A549 (cell line): ENCODE data around the gene SPAG4. TPM values are rescaled to one million over a fixed set of nuclear protein-coding genes. Genes with fewer than 3 reads are reported as not detected.
A peak's percentile ranks its signal among the peaks of the same experiment; 100 is the strongest.

Source experiments
- ATAC-seq, 2 experiments: fragments of 200-7000 bp in 1 of 2; fragments of >200 bp in 1 of 2; cut with Nextera tagmentation in 1 of 2; cut with Tn5 transposase in 1 of 2; 3 replicates each; pipeline versions ENCODE4 v1.8.0 to v1.9.1; 2018 to 2020; ENCODE audit warnings: mild to moderate bottlenecking in 1 of 2, moderate library complexity in 1 of 2
- CTCF ChIA-PET: fragments of 300-600 bp; sonication (Branson Sonifier 250); formaldehyde crosslinking; extraction: SDS; loops from one replicate; lab custom pipeline; 2021; ENCODE audit warnings: antibody characterized with exemption, inconsistent platforms; lab: Yijun Ruan, JAX
- POLR2A ChIA-PET: fragments of 350-600 bp; formaldehyde crosslinking; extraction: SDS; loops from one replicate; lab custom pipeline; 2021; ENCODE audit warnings: antibody characterized with exemption, inconsistent platforms; lab: Yijun Ruan, JAX
- DNase-seq, 2 experiments: peaks; one replicate each; pipeline versions ENCODE4 v3.0.0 to v3.0.0-alpha.2; 2011 to 2016; ENCODE audit warnings: low read depth in 1 of 2, low spot score in 1 of 2
- FAIRE-seq: peaks from 2 replicates; lab custom pipeline; 2011; peaks lifted over from hg19 to GRCh38; lab: Jason Lieb, UNC
- H3K27ac ChIP-seq, 2 experiments: fragments of >200 bp; sonication (Bioruptor Twin); formaldehyde crosslinking; 3 replicates each; pipeline ENCODE4 v1.5.1; 2016 to 2017
- H3K4me1 ChIP-seq: fragments of >200 bp; sonication (Bioruptor Twin); formaldehyde crosslinking; 3 replicates; pipeline ENCODE4 v1.6.1; 2016
- H3K4me2 ChIP-seq: fragments of >200 bp; sonication (Bioruptor Twin); formaldehyde crosslinking; 3 replicates; pipeline ENCODE4 v1.6.1; 2016
- H3K4me3 ChIP-seq: fragments of >200 bp; sonication (Bioruptor Twin); formaldehyde crosslinking; 3 replicates; pipeline ENCODE4 v1.5.1; 2016
- H3K9me3 ChIP-seq: fragments of >200 bp; sonication (Bioruptor Twin); formaldehyde crosslinking; 3 replicates; pipeline ENCODE4 v1.6.1; 2016
- BHLHE40 ChIP-seq: IDR thresholded peaks from 2 replicates; pipeline ENCODE4 v1.6.1; 2012; ENCODE audit warnings: low read depth, low read length, inconsistent platforms
- CBX8 ChIP-seq: fragments of 200-600 bp; sonication (generic); IDR thresholded peaks from 2 replicates; pipeline ENCODE4 v1.6.1; 2016
- CEBPB ChIP-seq, 2 experiments: fragments of >200 bp in 1 of 2; sonication (Bioruptor Twin) in 1 of 2; formaldehyde crosslinking in 1 of 2; IDR thresholded peaks; 2 replicates each; pipeline ENCODE4 v1.6.1; 2012 to 2016
- CHD2 ChIP-seq: fragments of 150-350 bp; IDR thresholded peaks from 2 replicates; pipeline ENCODE4 v1.6.1; 2014; ENCODE audit warnings: low read length; ENCODE audit not compliant: partially characterized antibody
- EHF ChIP-seq: fragments of 250-450 bp; sonication (Bioruptor Pico); IDR thresholded peaks from 2 replicates; pipeline ENCODE4 v1.5.0; 2020; ENCODE audit warnings: mild to moderate bottlenecking
- EHMT2 ChIP-seq: fragments of 200-600 bp; sonication (generic); IDR thresholded peaks from 2 replicates; pipeline ENCODE4 v1.6.1; 2016; ENCODE audit warnings: antibody characterized with exemption, low read depth, mild to moderate bottlenecking, moderate library complexity
- ESRRA ChIP-seq: fragments of 150-350 bp; IDR thresholded peaks from 2 replicates; pipeline ENCODE4 v1.6.1; 2014; ENCODE audit warnings: mild to moderate bottlenecking, low read length, borderline replicate concordance
- FOSB ChIP-seq: fragments of 250-450 bp; sonication (Bioruptor Pico); IDR thresholded peaks from 2 replicates; pipeline ENCODE4 v1.5.0; 2020; ENCODE audit warnings: mild to moderate bottlenecking, moderate library complexity
- FOXS1 ChIP-seq: fragments of 250-450 bp; sonication (Bioruptor Pico); IDR thresholded peaks from 2 replicates; pipeline ENCODE4 v1.5.0; 2020; ENCODE audit warnings: mild to moderate bottlenecking, moderate library complexity
- HDAC2 ChIP-seq: fragments of 200-600 bp; sonication (generic); IDR thresholded peaks from 2 replicates; pipeline ENCODE4 v1.6.1; 2016
- HEYL ChIP-seq: fragments of 250-450 bp; sonication (Bioruptor Pico); IDR thresholded peaks from 2 replicates; pipeline ENCODE4 v1.8.0; 2021; ENCODE audit warnings: mild to moderate bottlenecking, moderate library complexity
- HOXA7 ChIP-seq: fragments of 250-450 bp; sonication (Bioruptor Pico); IDR thresholded peaks from 2 replicates; pipeline ENCODE4 v1.5.0; 2020; ENCODE audit warnings: mild to moderate bottlenecking, moderate library complexity
- HOXB13 ChIP-seq: fragments of 250-450 bp; sonication (Bioruptor Pico); IDR thresholded peaks from 2 replicates; pipeline ENCODE4 v1.5.0; 2020; ENCODE audit warnings: low read depth, mild to moderate bottlenecking, moderate library complexity
- JUN ChIP-seq, 2 experiments: fragments of >200 bp; sonication (Bioruptor Twin); formaldehyde crosslinking; IDR thresholded peaks; 2 replicates in 1 of 2; 3 replicates in 1 of 2; pipeline ENCODE4 v1.6.1; 2016 to 2017
- JUNB ChIP-seq: fragments of >200 bp; sonication (Bioruptor Twin); formaldehyde crosslinking; IDR thresholded peaks from 2 replicates; pipeline ENCODE4 v1.6.1; 2016
- KDM1A ChIP-seq: fragments of 200-600 bp; sonication (generic); IDR thresholded peaks from 2 replicates; pipeline ENCODE4 v1.6.1; 2016; ENCODE audit warnings: low read depth, mild to moderate bottlenecking
- MAFK ChIP-seq: fragments of 450-650 bp; IDR thresholded peaks from 2 replicates; pipeline ENCODE4 v1.6.1; 2014; ENCODE audit not compliant: partially characterized antibody
- MAZ ChIP-seq: fragments of 150-350 bp; IDR thresholded peaks from 2 replicates; pipeline ENCODE4 v1.6.1; 2014; ENCODE audit warnings: antibody characterized with exemption, low read depth, low read length, borderline replicate concordance
- NFE2L2 ChIP-seq: fragments of 150-350 bp; conservative IDR thresholded peaks from 2 replicates; pipeline ENCODE4 v1.6.1; 2014; ENCODE audit warnings: low read length
- NR3C1 ChIP-seq: fragments of >200 bp; sonication (Bioruptor Twin); formaldehyde crosslinking; IDR thresholded peaks from 3 replicates; pipeline ENCODE4 v1.6.1; 2017
- PHF8 ChIP-seq: fragments of 200-600 bp; sonication (generic); IDR thresholded peaks from 2 replicates; pipeline ENCODE4 v1.6.1; 2016; ENCODE audit warnings: low read depth, mild to moderate bottlenecking, antibody characterized with exemption, moderate library complexity, borderline replicate concordance
- RARB ChIP-seq: fragments of 250-450 bp; sonication (Bioruptor Pico); IDR thresholded peaks from 2 replicates; pipeline ENCODE4 v1.8.0; 2021; ENCODE audit warnings: mild to moderate bottlenecking, moderate library complexity
- RFX5 ChIP-seq: fragments of 450-650 bp; IDR thresholded peaks from 2 replicates; pipeline ENCODE4 v1.7.1; 2014; ENCODE audit warnings: antibody characterized with exemption, mild to moderate bottlenecking, moderate library complexity
- RNF2 ChIP-seq: fragments of 200-600 bp; sonication (generic); IDR thresholded peaks from 2 replicates; pipeline ENCODE4 v1.6.1; 2016; ENCODE audit warnings: low read depth, mild to moderate bottlenecking, antibody characterized with exemption, moderate library complexity, borderline replicate concordance
- SREBF2 ChIP-seq: fragments of 450-650 bp; IDR thresholded peaks from 2 replicates; pipeline ENCODE4 v1.6.1; 2014; ENCODE audit warnings: mild to moderate bottlenecking, moderate library complexity
- ZFP36 ChIP-seq: fragments of 450-650 bp; IDR thresholded peaks from 2 replicates; pipeline ENCODE4 v1.6.1; 2014; ENCODE audit warnings: borderline replicate concordance; ENCODE audit not compliant: partially characterized antibody
- WGBS: methylation state at CpG from one replicate; pipeline ENCODE4 v1.1.6; 2017; ENCODE audit errors: missing lambda C conversion rate; 5-methylcytosine and 5-hydroxymethylcytosine counted together
- polyA plus RNA-seq, 4 experiments: library from polyadenylated mRNA; depleted of rRNA in 3 of 4; stranded (reverse); fragments of >200 nt; fragmentation: RNase III in 1 of 4; extraction: RNeasy Plus Mini Kit Qiagen cat#74134 plus additional on column Dnase treatment in 1 of 4; gene quantifications; 2 replicates in 3 of 4; 3 replicates in 1 of 4; pipeline ENCODE4 v1.2.3, GENCODE V29; 2011 to 2017
- TF ChIP-seq, protein P1 (sequence below): fragments of 250-450 bp; sonication (Bioruptor Pico); IDR thresholded peaks from 2 replicates; pipeline ENCODE4 v1.5.0; 2020; ENCODE audit warnings: low read depth, mild to moderate bottlenecking, moderate library complexity
- TF ChIP-seq, protein P2 (sequence below): IDR thresholded peaks from 2 replicates; pipeline ENCODE4 v1.6.1; 2012; ENCODE audit warnings: low read depth, borderline replicate concordance
- TF ChIP-seq, protein P3 (sequence below): fragments of 450-650 bp; IDR thresholded peaks from 2 replicates; pipeline ENCODE4 v1.6.1; 2014; ENCODE audit warnings: antibody characterized with exemption
- TF ChIP-seq, protein P4 (sequence below): fragments of 150-350 bp; IDR thresholded peaks from 2 replicates; pipeline ENCODE4 v1.6.1; 2014; ENCODE audit warnings: low read depth, mild to moderate bottlenecking, low read length
- TF ChIP-seq, protein P5 (sequence below): fragments of >200 bp; sonication (Bioruptor Twin); formaldehyde crosslinking; IDR thresholded peaks from 3 replicates; pipeline ENCODE4 v1.6.1; 2016
- TF ChIP-seq, protein P6 (sequence below): IDR thresholded peaks from 2 replicates; pipeline ENCODE4 v1.6.1; 2012

Gene SPAG4
- polyA plus RNA-seq, 2 of the 4 experiments (the other 2 are of a cell fraction): 4.4 to 5.0 TPM

DNA sequence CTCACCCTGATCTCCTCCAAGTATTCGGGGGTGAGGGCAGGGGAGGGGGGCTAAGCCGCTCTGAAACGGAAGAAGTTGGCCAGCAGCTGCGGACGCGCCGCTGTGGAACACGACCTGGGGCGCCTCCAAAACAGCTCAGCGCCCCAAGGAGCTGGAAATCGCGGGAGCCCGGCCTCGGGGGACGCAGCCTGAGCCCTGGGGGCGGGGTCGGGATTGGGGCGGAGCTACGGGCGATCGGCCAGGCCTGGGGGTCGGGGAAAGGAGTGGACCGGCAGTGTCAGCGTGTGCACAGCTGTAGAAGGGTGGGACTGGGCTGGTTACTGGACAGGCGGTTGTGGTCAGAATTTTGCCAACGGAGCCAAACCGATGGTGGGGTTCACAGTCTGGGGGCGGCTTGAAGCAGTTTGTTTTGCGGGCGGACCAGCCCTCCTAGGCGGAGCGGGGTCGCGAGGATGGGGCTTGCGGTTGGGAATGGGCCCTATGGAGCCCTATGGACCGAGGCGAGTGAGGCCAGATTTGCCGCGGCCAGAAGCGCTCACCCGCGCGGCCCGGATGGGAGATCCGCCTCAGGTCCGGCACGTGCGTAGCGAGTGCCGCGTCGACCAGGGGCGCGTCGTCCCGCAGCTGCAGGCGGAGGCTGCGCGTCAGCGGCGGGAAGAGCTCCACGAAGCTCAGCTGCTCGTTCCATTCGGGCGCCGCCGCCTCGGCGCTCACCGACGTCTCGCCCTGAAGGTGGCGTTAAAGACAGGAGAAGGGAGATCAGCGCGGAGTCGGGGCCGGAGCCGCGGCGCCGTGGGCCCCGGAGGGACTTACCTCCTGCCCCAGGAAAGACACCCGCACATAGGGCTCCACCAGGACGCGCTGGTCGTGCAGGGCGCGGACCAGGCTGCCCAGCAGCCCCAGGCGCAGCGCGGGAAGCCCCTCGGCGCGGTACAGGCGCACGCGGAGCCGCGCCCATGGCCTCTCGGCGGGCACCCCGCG, 14.3 kb upstream of the SPAG4 start (continued):
- TF ChIP-seq ESRRA: no peak
- TF ChIP-seq MAZ: no peak
- TF ChIP-seq, protein P1, sequence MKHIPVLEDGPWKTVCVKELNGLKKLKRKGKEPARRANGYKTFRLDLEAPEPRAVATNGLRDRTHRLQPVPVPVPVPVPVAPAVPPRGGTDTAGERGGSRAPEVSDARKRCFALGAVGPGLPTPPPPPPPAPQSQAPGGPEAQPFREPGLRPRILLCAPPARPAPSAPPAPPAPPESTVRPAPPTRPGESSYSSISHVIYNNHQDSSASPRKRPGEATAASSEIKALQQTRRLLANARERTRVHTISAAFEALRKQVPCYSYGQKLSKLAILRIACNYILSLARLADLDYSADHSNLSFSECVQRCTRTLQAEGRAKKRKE: no peak
- TF ChIP-seq, protein P2, sequence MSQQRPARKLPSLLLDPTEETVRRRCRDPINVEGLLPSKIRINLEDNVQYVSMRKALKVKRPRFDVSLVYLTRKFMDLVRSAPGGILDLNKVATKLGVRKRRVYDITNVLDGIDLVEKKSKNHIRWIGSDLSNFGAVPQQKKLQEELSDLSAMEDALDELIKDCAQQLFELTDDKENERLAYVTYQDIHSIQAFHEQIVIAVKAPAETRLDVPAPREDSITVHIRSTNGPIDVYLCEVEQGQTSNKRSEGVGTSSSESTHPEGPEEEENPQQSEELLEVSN: peak; percentile 99
- TF ChIP-seq EHMT2: no peak
- no peak for TF ChIP-seq EHF (CRISPR knock-in tag)
- TF ChIP-seq, protein P3, sequence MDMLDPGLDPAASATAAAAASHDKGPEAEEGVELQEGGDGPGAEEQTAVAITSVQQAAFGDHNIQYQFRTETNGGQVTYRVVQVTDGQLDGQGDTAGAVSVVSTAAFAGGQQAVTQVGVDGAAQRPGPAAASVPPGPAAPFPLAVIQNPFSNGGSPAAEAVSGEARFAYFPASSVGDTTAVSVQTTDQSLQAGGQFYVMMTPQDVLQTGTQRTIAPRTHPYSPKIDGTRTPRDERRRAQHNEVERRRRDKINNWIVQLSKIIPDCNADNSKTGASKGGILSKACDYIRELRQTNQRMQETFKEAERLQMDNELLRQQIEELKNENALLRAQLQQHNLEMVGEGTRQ: 0 out of 2 replicates have a peak, but pooled peaks have one; percentile 14
- no peak for TF ChIP-seq CEBPB (IDR thresholded peaks at IDR 0.05)
- no peak for TF ChIP-seq ZFP36
- TF ChIP-seq CHD2: no peak
- no peak for TF ChIP-seq CBX8
- no peak for TF ChIP-seq JUNB
- no peak for TF ChIP-seq HEYL (CRISPR knock-in tag)
- TF ChIP-seq RNF2: no peak
- TF ChIP-seq MAFK: no peak
- TF ChIP-seq FOXS1: no peak
- peak; percentile 18; the same call in 1 of the 2 replicates for TF ChIP-seq HOXB13 (CRISPR knock-in tag)
- TF ChIP-seq NR3C1: no peak
- TF ChIP-seq PHF8: no peak
- TF ChIP-seq, protein P4, sequence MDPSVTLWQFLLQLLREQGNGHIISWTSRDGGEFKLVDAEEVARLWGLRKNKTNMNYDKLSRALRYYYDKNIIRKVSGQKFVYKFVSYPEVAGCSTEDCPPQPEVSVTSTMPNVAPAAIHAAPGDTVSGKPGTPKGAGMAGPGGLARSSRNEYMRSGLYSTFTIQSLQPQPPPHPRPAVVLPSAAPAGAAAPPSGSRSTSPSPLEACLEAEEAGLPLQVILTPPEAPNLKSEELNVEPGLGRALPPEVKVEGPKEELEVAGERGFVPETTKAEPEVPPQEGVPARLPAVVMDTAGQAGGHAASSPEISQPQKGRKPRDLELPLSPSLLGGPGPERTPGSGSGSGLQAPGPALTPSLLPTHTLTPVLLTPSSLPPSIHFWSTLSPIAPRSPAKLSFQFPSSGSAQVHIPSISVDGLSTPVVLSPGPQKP: no peak
- TF ChIP-seq HOXA7: no peak
- TF ChIP-seq FOSB (CRISPR knock-in tag): no peak
- TF ChIP-seq, protein P5, sequence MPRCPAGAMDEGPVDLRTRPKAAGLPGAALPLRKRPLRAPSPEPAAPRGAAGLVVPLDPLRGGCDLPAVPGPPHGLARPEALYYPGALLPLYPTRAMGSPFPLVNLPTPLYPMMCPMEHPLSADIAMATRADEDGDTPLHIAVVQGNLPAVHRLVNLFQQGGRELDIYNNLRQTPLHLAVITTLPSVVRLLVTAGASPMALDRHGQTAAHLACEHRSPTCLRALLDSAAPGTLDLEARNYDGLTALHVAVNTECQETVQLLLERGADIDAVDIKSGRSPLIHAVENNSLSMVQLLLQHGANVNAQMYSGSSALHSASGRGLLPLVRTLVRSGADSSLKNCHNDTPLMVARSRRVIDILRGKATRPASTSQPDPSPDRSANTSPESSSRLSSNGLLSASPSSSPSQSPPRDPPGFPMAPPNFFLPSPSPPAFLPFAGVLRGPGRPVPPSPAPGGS: no peak
- TF ChIP-seq SREBF2: no peak
- no peak for TF ChIP-seq HDAC2

DNA sequence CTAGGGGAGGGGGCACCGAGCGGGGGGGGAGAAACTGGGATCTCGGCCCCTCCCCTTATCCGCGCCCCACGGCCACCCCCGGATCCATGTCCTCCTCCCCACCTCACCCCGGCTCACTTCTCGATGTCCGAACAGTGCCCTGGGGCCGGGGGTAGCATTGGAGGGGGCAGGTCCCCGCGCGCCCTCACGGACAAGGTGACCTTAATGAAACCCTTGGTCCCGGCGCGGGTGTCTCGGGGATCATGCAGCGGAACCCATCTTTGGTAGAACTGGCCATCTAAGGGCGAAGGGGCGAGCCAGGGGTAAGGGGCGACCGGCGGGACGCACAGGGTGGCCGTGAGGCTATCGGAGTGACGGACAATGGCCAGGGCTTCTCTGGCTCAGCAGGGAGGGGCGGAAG, 13.6 kb upstream of the SPAG4 start:
- Histone ChIP-seq H3K4me1 (peaks cover 13% of the 10 kb centered on the region), H3K4me2 (peak overlapping the region; percentile 81), H3K9me3 (no peaks in the 10 kb centered on the region), H3K27ac (peak overlapping the region; percentile 65 to 85; a peak in 5 of 6 replicates), H3K4me3 (peak overlapping the region; percentile 44)
- 83% methylated on average over 24 of the region's 30 CpGs for WGBS
- FAIRE-seq: no peak
- DNase-seq: no peak
- ATAC-seq: no peak
- ChIA-PET CTCF (interaction anchor here (0.8 to 4.0 kb wide), 8 partner anchors 11 to 217 kb away, joined by 3 to 19 read pairs (median 4); partner anchors contain the start of genes CPNE1, RBM12 and SPAG4), POLR2A (interaction anchor here (1.1 to 1.4 kb wide), 2 partner anchors 14 to 17 kb away, joined by 3 to 8 read pairs; partner anchors contain the start of gene SPAG4)
- no peak for TF ChIP-seq RARB (CRISPR knock-in tag)
- no peak for TF ChIP-seq BHLHE40
- TF ChIP-seq KDM1A: no peak
- TF ChIP-seq, protein P3: no peak
- TF ChIP-seq HEYL (CRISPR knock-in tag): no peak
- TF ChIP-seq FOSB (CRISPR knock-in tag): no peak
- no peak for TF ChIP-seq JUN (IDR thresholded peaks at IDR 0.05)
- no peak for TF ChIP-seq HOXA7
- TF ChIP-seq NFE2L2: no peak
- TF ChIP-seq MAZ: no peak
- TF ChIP-seq, protein P6, sequence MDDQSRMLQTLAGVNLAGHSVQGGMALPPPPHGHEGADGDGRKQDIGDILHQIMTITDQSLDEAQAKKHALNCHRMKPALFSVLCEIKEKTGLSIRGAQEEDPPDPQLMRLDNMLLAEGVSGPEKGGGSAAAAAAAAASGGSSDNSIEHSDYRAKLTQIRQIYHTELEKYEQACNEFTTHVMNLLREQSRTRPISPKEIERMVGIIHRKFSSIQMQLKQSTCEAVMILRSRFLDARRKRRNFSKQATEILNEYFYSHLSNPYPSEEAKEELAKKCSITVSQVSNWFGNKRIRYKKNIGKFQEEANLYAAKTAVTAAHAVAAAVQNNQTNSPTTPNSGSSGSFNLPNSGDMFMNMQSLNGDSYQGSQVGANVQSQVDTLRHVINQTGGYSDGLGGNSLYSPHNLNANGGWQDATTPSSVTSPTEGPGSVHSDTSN: no peak
- no peak for TF ChIP-seq HDAC2
- no peak for TF ChIP-seq RFX5
- no peak for TF ChIP-seq ESRRA
- TF ChIP-seq, protein P1: no peak
